Skeletal muscle tissue (tissue), 4 donors: ENCODE results near the gene MEIOB. TPM values are rescaled to one million over a fixed set of nuclear protein-coding genes. Genes with fewer than 3 reads are reported as not detected.

ENCODE experiments used
- H3K27ac ChIP-seq: one replicate; pipeline ENCODE4 v1.7.0; 2013; ENCODE audit warnings: mild to moderate bottlenecking, low read depth, low read length, inconsistent platforms
- H3K27me3 ChIP-seq, 3 donors: one replicate each; pipeline ENCODE4 v1.7.0; 2013; ENCODE audit warnings: low read length in 3 of 3; ENCODE audit not compliant: control insufficient read depth in 3 of 3, insufficient read depth in 3 of 3
- H3K36me3 ChIP-seq, 3 donors: one replicate each; pipeline ENCODE4 v1.7.0; 2013; ENCODE audit warnings: low read length in 3 of 3; ENCODE audit not compliant: control insufficient read depth in 3 of 3, insufficient read depth in 3 of 3
- H3K4me1 ChIP-seq, 3 donors: one replicate each; pipeline ENCODE4 v1.7.0; 2013; ENCODE audit warnings: low read length in 3 of 3, mild to moderate bottlenecking in 3 of 3; ENCODE audit not compliant: control insufficient read depth in 3 of 3, insufficient read depth in 3 of 3
- H3K4me3 ChIP-seq, 3 donors: one replicate each; pipeline ENCODE4 v1.7.0; 2013; ENCODE audit warnings: low read length in 3 of 3
- H3K9ac ChIP-seq, 3 donors: one replicate each; pipeline ENCODE4 v1.7.0; 2013; ENCODE audit warnings: low read length in 3 of 3, mild to moderate bottlenecking in 3 of 3, moderate library complexity in 2 of 3, low read depth in 1 of 3
- H3K9me3 ChIP-seq, 3 donors: one replicate each; pipeline ENCODE4 v1.7.0; 2013; ENCODE audit warnings: low read length in 3 of 3; ENCODE audit not compliant: control insufficient read depth in 3 of 3
- total RNA-seq: library from RNA; depleted of rRNA; stranded (reverse); fragments of >200 nt; gene quantifications from one replicate; pipeline ENCODE4 v1.2.3, GENCODE V29; 2014
- donor health status: Osteomylitis.

The MEIOB gene
- total RNA-seq, 1 donor from 2014 or later: under 0.01 TPM

GRCh38 chr16:1794908-1795666, 76.9 kb downstream of the MEIOB start:
- peaks cover 0 to 9% (median 2%) of the 10 kb centered on the region in 3 donors for H3K36me3 ChIP-seq
- H3K27ac ChIP-seq: no peak overlapping the region
- no peaks in the 10 kb centered on the region for H3K9me3 ChIP-seq
- H3K27me3 ChIP-seq: no peaks in the 10 kb centered on the region
- no peaks in the 10 kb centered on the region for H3K4me1 ChIP-seq
- H3K4me3 ChIP-seq: no peak overlapping the region
- H3K9ac ChIP-seq: no peak overlapping the region

GRCh38 chr16:1794221-1794871, 77.6 kb downstream of the MEIOB start:
- no peak overlapping the region for H3K27ac ChIP-seq
- peak overlapping the region in 1 of 3 donors; percentile 8 for H3K9ac ChIP-seq
- H3K27me3 ChIP-seq: no peaks in the 10 kb centered on the region
- no peaks in the 10 kb centered on the region for H3K4me1 ChIP-seq
- no peak overlapping the region for H3K4me3 ChIP-seq
- no peaks in the 10 kb centered on the region for H3K9me3 ChIP-seq
- H3K36me3 ChIP-seq: peaks cover 0 to 9% (median 2%) of the 10 kb centered on the region in 3 donors

- H3K4me3 ChIP-seq: no peak within 1 kb of the TSS
- no peaks in the 10 kb centered on the region for H3K4me1 ChIP-seq
- H3K36me3 ChIP-seq: peaks cover 4 to 11% (median 8%) of the 10 kb centered on the region in 3 donors
- no peaks in the 10 kb centered on the region for H3K27me3 ChIP-seq
- no peak within 1 kb of the TSS for H3K27ac ChIP-seq
- no peaks in the 10 kb centered on the region for H3K9me3 ChIP-seq
- peak within 1 kb of the TSS in 1 of 3 donors; percentile 33 for H3K9ac ChIP-seq
Observed at GRCh38 chr16:1793578-1794220, 78.3 kb downstream of the MEIOB start, which contains the start of gene IGFALS. Gene IGFALS, minus strand, starts transcription at chr16:1793705. Its CDS starts 53 bp downstream, at chr16:1793652.

- Histone ChIP-seq H3K27me3 (no peaks in the 10 kb centered on the region), H3K4me3 (no peak overlapping the region), H3K4me1 (no peaks in the 10 kb centered on the region), H3K9ac (no peak overlapping the region), H3K36me3 (peaks cover 10 to 17% (median 11%) of the 10 kb centered on the region in 3 donors), H3K9me3 (no peaks in the 10 kb centered on the region), H3K27ac (no peak overlapping the region)
Observed at GRCh38 chr16:1792836-1793577, 79.0 kb downstream of the MEIOB start.

- Histone ChIP-seq H3K9ac (no peak overlapping the region), H3K36me3 (peaks cover 11 to 23% (median 14%) of the 10 kb centered on the region in 3 donors), H3K27ac (no peak overlapping the region), H3K4me1 (no peaks in the 10 kb centered on the region), H3K4me3 (no peak overlapping the region), H3K9me3 (no peaks in the 10 kb centered on the region), H3K27me3 (no peaks in the 10 kb centered on the region)
Observed at GRCh38 chr16:1791943-1792812, 79.8 kb downstream of the MEIOB start.

GRCh38 chr16:1791256-1791942, 80.6 kb downstream of the MEIOB start:
- H3K27ac ChIP-seq: no peak overlapping the region
- no peak overlapping the region for H3K9ac ChIP-seq
- no peak overlapping the region for H3K4me3 ChIP-seq
- H3K9me3 ChIP-seq: no peaks in the 10 kb centered on the region
- no peaks in the 10 kb centered on the region for H3K4me1 ChIP-seq
- peaks cover 14 to 28% (median 22%) of the 10 kb centered on the region in 3 donors for H3K36me3 ChIP-seq
- no peaks in the 10 kb centered on the region for H3K27me3 ChIP-seq

GRCh38 chr16:1790611-1791255, 81.2 kb downstream of the MEIOB start:
- Histone ChIP-seq H3K27ac (no peak overlapping the region), H3K4me1 (peaks cover 3 to 5% (median 3%) of the 10 kb centered on the region in 3 donors), H3K27me3 (no peaks in the 10 kb centered on the region), H3K9ac (no peak overlapping the region), H3K9me3 (no peaks in the 10 kb centered on the region), H3K4me3 (no peak overlapping the region), H3K36me3 (peaks cover 14 to 31% (median 23%) of the 10 kb centered on the region in 3 donors)

- H3K4me1 ChIP-seq: peaks cover 4 to 10% (median 4%) of the 10 kb centered on the region in 3 donors
- peaks cover 17 to 33% (median 23%) of the 10 kb centered on the region in 3 donors for H3K36me3 ChIP-seq
- no peak overlapping the region for H3K27ac ChIP-seq
- H3K9me3 ChIP-seq: no peaks in the 10 kb centered on the region
- H3K4me3 ChIP-seq: no peak overlapping the region
- H3K27me3 ChIP-seq: no peaks in the 10 kb centered on the region
- H3K9ac ChIP-seq: no peak overlapping the region
Observed at GRCh38 chr16:1790261-1790610, 81.7 kb downstream of the MEIOB start.
